HG02973 (cell line): ENCODE results near the gene CEACAM16.
"Not testable (repeated sequence)": the region's sequence is repeated elsewhere in the genome, so short reads cannot be mapped to it uniquely, and the experiment has no call there.

ENCODE experiments used
- ATAC-seq: cut with Tn5 transposase; IDR thresholded peaks from one replicate; pipeline ENCODE4 v1.9.1; 2021; ENCODE audit warnings: moderate library complexity; ENCODE audit not compliant: unreplicated experiment

CEACAM16 gene, protein sequence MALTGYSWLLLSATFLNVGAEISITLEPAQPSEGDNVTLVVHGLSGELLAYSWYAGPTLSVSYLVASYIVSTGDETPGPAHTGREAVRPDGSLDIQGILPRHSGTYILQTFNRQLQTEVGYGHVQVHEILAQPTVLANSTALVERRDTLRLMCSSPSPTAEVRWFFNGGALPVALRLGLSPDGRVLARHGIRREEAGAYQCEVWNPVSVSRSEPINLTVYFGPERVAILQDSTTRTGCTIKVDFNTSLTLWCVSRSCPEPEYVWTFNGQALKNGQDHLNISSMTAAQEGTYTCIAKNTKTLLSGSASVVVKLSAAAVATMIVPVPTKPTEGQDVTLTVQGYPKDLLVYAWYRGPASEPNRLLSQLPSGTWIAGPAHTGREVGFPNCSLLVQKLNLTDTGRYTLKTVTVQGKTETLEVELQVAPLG

GRCh38 chr19:44698492-44699201 is at the start of gene CEACAM16:
Gene CEACAM16 (plus strand): TSS chr19:44699151. CDS start chr19:44701457, 2,306 bp downstream.
- no peak for ATAC-seq

DNA sequence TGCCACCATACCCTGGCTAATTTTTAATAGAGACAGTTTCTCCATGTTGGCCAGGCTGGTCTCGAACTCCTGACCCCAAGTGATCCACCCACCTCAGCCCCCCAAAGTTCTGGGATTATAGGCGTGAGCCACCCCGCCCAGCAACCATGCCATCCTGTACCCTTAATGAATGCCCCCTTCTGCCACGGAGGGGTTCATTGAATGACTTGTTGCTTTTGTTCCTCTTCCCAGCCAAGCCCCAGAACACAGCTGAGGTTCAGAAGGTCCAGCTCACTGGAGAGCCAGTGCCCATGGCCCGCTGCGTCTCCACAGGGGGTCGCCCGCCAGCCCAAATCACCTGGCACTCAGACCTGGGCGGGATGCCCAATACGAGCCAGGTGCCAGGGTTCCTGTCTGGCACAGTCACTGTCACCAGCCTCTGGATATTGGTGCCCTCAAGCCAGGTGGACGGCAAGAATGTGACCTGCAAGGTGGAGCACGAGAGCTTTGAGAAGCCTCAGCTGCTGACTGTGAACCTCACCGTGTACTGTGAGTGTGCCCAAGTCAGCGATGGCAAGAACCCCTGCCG is 49.3 kb upstream of the CEACAM16 start:
- ATAC-seq: no peak

DNA sequence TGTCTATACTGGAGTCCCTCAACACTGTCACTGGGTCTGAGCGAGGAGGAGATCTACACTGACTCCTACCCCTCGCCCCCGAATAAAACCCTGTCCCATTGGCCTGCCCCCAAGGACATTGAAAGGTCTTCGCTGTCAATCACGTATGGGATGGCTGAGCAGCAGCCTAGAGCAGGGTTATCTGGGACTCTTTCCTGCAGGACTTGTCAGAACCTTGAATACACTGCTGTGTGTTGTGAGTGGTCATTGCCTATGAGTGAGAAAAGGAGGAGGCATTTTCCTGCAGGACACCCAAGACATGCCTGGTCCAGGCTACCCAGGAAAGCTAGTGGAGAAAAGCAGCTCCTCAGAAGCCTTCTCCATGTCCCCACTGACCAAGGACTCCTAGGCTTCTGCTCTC is 45.6 kb upstream of the CEACAM16 start:
- ATAC-seq: no peak

- peak; percentile 83 for ATAC-seq
Measured at GRCh38 chr19:44653977-44654774, 44.8 kb upstream of the CEACAM16 start.

DNA sequence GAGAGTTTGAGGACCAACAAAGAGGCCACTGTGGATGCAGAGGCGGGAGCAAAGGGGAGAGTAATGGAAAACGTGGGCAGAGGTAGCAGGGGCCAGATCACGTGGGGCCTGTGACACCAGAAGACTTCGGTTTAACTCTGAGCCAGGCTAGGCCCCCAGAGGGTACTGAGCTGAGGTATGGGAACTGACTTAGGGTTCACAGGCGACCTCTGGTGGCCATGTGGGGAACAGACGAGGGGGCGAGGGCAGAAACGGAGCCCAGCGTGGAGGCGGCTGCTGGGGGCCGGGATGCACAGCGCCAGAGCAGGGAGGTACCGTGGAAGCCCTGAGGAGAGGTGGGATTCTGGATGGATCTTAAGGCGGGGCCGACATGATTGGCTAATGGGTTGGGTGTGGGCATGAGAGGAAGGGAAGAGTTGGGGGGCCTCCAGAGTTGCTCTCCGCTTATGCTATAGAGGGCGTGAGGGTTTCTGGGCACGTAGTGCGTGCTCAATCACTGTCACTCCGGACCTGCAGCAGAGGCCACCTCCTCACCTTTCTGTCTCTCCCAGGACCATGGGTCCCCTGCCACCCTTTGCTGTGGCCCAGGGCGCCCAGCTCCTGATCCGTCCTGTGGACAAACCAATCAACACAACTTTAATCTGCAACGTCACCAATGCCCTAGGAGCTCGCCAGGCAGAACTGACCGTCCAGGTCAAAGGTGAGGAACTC is 41.6 kb upstream of the CEACAM16 start:
- ATAC-seq: no peak

- no peak for ATAC-seq
Measured at GRCh38 chr19:44658069-44658733, 40.8 kb upstream of the CEACAM16 start.

DNA sequence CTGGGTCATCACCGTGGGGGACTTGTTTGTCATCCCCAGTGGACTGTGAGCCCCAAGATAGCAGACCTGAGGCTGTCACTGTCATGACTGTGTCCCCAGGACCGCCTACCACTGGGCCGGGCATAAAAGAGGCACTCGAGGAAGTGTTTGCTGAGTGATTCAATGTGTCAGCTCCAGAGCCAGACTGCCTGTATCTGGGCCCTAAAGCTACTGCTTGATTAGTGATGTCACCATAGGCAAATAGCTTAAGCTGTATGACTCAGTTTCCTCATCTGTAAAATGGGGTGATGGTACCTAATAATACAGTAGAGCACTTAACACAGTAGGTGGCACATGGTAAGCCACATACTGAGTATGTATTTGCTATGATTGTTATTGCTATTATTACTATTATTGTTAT is 38.9 kb upstream of the CEACAM16 start:
- ATAC-seq: no peak

DNA sequence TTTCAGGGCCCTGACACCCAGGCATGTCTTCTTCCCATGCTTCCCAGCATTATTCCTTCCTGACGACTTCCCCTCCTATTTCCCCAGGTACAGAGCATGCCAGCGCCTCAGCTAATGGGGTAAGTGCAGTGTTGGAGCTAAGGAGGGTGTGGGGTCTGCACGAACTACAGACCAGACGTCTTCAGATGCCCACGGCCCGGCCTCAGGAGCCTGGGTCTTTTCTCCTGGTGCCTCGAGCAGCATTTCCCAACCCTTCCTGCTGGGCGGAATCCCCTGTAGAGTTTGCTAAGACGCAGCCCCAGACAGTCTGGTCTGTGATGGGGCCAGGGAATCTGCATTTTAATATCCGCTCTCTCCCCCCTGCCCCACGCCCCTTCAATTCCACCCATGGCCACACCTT is 37.7 kb upstream of the CEACAM16 start:
- no peak for ATAC-seq

GRCh38 chr19:44661904-44662303 is 37.0 kb upstream of the CEACAM16 start:
- no peak for ATAC-seq

- ATAC-seq: no peak
Measured at GRCh38 chr19:44662691-44663385, 36.1 kb upstream of the CEACAM16 start.

DNA sequence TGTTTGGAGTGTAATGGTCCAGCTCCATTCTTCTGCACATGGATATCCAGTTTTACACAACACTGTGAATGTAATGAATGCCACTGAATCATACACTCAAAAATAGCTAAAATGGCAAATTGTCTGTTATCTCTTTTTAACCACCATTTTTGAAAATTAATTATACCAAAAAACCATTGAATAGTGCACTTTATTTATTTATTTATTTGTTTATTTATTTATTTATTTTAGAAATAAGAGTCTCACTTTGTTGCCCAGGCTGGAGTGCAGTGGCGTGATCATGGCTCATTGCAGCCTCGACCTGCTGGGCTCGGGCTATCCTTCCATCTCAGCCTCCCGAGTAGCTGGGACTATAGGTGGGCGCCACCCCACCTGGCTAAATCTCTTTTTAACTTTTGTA is 35.0 kb upstream of the CEACAM16 start:
- ATAC-seq: no peak

DNA sequence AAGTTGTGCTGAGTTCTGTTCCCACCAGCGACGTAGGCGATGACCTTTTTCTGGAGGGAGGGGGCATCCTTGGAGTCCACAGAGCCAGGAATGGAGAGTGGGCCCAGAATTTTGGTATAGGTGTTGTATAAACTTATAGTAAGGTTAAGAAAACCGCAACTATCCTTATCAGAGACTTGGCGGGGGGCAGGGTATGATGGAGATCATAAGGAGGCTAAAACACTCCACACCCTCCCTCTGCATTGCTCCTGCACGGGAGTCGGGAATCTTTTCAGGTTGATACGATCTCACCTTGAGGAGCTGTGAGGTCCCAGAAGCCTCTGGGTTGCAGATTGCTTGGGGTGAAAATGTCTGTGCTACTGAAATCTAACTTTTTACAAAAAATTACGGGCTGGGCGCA is 34.0 kb upstream of the CEACAM16 start:
- ATAC-seq: no peak

DNA sequence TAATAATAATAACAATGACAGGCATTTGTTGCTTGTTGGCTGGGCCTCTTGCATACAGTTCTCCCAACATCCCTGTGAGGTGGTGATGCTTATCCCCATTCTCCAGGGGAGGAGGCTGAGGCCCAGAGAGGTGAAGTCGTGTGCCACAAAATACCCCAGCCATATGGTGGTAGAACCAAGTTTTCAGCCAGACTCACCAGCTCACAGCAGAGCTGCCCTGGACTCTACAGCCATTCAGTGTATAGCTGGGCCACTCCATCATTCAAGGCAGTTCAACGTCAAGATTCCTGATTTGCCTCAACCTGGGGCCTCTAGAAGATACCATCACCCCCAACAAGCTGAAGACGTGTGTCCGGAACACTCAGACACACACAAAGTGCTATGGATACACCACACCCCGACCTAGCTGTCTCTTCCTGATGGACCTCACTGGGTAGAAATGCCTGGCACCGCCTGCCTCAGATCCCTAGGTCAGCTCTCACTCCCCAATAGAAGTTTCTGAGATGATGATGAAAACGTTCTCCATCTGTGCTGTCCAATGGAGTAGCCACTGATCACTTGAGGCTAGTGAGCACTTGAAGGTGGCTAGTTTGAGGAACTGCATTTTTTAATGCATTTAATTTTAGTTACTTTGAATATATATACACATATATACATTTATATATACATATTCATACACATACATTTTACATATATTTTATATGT is 31.9 kb upstream of the CEACAM16 start:
- ATAC-seq: no peak

DNA sequence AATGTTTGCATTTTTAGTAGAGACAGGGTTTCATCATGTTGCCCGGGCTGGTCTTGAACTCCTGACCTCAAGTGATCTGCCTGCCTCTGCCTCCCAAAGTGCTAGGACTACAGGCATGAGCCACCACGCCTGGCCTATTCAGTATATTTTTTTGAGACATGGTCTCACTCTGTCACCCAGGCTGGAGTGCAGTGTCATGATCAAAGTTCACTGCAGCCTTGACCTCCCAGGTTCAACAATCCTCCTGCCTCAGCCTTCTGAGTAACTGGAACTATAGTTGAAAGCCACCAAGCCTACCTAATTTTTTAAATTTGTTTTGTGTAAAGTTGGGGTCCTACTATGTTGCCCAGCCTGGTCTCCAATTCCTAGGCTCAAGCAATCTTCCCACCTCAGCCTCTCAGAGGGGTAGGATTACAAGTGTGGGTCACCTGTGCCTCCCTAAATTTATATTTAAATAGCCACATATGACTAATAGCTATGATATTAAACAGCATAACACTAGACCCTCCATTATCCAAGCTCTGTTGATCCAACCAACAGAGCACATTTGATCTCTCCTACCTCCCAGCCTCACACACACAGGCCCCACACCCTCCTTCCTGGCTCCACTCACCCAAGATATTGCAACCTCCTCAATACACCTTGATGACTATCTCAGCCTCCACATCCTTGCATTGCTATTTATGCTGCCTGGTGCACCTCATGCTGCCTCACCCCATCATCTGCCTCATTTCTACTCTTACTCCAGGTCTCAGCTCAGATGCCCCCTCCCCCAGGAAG is 29.8 kb upstream of the CEACAM16 start:
- no peak for ATAC-seq

DNA sequence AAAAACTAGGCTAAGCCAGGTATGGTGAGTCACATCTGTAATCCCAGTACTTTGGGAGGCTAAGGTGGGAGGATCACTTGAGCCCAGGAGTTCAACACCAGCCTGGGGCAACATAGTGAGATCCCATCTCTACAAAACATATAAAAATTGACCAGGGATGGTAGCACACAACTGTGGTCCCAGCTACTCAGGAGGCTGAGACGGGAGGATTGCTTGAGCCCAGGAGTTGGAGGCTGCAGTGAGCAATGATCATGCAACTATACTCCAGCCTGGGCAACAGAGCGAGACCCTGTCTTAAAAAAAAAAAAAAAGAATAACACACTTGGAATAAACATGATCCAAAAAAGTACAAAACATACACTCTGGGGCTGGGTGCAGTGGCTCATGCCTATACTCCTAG is 28.9 kb upstream of the CEACAM16 start:
- ATAC-seq: not testable (repeated sequence)

DNA sequence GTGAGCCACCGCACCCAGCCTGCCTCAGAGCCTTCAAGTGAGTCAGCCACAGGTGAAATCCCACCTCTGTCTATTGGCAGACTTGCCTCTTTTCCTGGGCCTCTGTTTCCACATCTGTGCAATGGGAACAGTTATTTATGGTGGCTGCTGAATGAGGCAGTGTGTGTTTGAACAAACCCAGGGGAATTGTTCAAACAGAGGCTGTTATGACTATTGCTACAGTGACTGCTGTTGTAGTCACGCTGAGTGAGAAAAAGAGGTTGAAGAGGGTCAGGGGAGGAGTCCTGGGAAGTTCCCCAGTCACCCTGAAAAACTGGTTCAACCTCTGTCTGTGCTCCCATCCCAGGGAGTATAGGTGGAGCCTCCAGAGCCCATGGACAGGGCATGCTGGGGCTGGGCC is 27.6 kb upstream of the CEACAM16 start, which contains the start of gene CEACAM19:
Gene CEACAM19, plus strand, starts transcription at position 83 of the 400 bp plus-strand sequence. CDS start 450 bp downstream, outside the sequence.
- ATAC-seq: no peak

DNA sequence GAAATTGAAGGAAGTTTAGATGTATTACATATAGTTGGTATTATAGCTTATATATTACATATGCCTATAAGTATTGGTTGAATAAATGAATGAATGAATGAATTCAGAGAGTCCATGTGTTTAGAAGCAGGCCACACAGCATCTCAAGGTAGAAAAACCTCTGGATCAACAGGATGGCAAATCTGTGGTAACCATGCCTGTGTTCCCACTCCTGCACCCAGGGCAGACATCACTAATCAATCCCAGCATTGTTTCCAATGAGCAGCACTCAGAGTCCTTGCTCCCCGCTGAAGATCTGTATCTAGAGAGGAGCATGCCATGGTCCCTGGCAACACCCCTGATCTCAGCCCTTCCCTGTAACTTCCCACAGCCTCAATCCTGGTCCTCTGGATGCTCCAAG is 26.7 kb upstream of the CEACAM16 start:
- ATAC-seq: no peak

DNA sequence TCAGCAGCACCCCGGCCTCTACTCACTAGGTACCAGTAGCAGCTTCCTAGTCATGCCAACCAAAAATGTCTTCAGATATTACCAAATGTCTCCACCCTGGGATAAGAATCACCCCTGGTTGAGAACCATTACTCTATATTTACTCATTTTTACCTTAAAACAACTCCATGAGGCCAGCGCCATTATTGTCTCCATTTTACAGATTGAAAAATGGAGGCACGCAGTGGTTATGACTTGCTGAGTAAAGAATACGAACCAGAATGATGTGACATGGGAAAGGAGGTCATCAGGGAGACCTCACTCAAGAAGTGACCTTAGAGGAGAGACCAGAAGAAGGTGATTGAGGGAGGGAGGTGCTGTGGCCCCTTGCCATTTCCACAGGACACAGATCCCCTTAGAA is 25.4 kb upstream of the CEACAM16 start:
- no peak for ATAC-seq
